Mammary epithelial cell (primary cell): Measurements from ENCODE around the gene DYNC2I2.

ENCODE experiments used
- EZH2 ChIP-seq: IDR thresholded peaks from 2 replicates; pipeline ENCODE4 v1.6.1; 2012; ENCODE audit warnings: low read length, inconsistent platforms, borderline replicate concordance
- TF ChIP-seq, protein P1 (sequence below), 2 donors: IDR thresholded peaks in 1 of 2; conservative IDR thresholded peaks in 1 of 2; 2 replicates each; pipeline ENCODE4 v1.5.1; 2011 to 2012; ENCODE audit warnings: inconsistent platforms in 2 of 2, low read length in 2 of 2, mild to moderate bottlenecking in 2 of 2, control low read depth in 1 of 2, low read depth in 1 of 2; ENCODE audit not compliant: insufficient read depth in 1 of 2; ENCODE audit errors: extremely low read depth in 1 of 2

- TF ChIP-seq, protein P1, sequence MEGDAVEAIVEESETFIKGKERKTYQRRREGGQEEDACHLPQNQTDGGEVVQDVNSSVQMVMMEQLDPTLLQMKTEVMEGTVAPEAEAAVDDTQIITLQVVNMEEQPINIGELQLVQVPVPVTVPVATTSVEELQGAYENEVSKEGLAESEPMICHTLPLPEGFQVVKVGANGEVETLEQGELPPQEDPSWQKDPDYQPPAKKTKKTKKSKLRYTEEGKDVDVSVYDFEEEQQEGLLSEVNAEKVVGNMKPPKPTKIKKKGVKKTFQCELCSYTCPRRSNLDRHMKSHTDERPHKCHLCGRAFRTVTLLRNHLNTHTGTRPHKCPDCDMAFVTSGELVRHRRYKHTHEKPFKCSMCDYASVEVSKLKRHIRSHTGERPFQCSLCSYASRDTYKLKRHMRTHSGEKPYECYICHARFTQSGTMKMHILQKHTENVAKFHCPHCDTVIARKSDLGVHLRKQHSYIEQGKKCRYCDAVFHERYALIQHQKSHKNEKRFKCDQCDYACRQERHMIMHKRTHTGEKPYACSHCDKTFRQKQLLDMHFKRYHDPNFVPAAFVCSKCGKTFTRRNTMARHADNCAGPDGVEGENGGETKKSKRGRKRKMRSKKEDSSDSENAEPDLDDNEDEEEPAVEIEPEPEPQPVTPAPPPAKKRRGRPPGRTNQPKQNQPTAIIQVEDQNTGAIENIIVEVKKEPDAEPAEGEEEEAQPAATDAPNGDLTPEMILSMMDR (conservative IDR thresholded peaks at IDR 0.05 in 1 of 2, IDR thresholded peaks at IDR 0.05 in 1 of 2; ENCODE audit: extremely low read depth in 1 of 2, insufficient read depth in 1 of 2, low read depth in 1 of 2, low read length in 2 of 2), result no peak
- TF ChIP-seq EZH2, result no peak
Measured at GRCh38 chr9:128689820-128690683, 33.4 kb upstream of the DYNC2I2 start.
